Measurements from ENCODE around the gene GAPVD1. TPM values are rescaled to one million over a fixed set of nuclear protein-coding genes. Genes with fewer than 3 reads are reported as not detected.

GAPVD1 gene
- total and polyA plus RNA-seq, 10 of the 15 experiments (the other 5 are each of a cell fraction or from before 2014, with no cell fraction given): 4.3 to 36.6 (median 25.9) TPM

DNA sequence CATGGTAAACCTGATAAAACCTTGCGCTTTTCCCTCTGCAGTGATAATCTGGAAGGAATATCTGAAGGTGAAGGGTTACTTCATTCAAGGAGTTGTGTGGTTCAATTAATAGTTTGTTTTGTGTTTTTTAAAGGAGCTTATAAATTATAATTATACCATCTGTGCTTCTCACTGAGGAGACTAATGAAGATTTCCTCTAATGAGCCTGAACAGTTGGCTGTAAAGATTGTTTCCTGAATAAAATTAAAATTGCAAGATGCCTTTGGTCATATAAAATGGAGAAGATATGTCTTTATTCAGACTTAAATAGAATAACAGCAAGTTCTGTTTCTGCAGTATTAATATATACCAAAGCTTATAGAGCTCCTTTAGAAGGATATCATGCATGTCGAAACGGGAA, 59.9 kb downstream of the GAPVD1 start:
- CTCF ChIA-PET: no interaction called here
- no peaks in the 10 kb centered on the region for H3K27me3 ChIP-seq (replicated peaks in 1 of 2; ENCODE audit: control insufficient read depth in 2 of 2, insufficient read depth in 2 of 2, low read length in 1 of 2)

DNA sequence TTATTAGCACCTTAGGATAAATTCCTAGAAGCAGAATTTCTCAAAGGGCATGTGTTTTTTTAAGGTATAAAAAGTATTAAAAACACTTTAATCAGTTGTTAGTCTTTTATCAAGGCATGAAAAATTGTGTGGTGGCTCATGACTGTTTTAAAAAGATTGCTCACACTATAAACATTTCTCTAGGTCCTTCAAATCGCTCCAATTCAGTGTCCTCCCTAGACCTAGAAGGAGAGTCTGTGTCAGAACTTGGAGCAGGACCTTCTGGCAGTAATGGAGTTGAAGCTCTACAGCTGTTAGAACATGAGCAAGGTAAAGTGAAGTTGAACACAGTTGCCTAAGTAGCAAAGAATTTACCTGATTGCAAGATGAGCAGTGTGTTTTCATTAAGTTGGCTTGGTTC, 62.0 kb downstream of the GAPVD1 start:
- no TSS peak for BruUV-seq (replicated peaks)
- RAD21 ChIA-PET (ENCODE audit: unreplicated experiment): no interaction called here

More for the DNA sequence above, 59.9 kb downstream of the GAPVD1 start:
- Histone ChIP-seq H3K4me1 (ENCODE audit: control insufficient read depth, insufficient read depth, low read length) (no peaks in the 10 kb centered on the region), H3K9me3 (replicated peaks; ENCODE audit: control insufficient read depth, insufficient read depth, low read length) (peaks cover 6% of the 10 kb centered on the region; the same call in 2 of the 3 replicates), H3K79me2 (ENCODE audit: control insufficient read depth, insufficient read depth, low read length) (no peaks in the 10 kb centered on the region), H3K4me3 (no peak overlapping the region), H3K9ac (ENCODE audit: control insufficient read depth, insufficient read depth, low read length) (no peak overlapping the region), H3K4me2 (ENCODE audit: control insufficient read depth, insufficient read depth) (no peak overlapping the region), H4K20me1 (ENCODE audit: control insufficient read depth, insufficient read depth) (no peaks in the 10 kb centered on the region), H3K36me3 (ENCODE audit: control insufficient read depth in 2 of 2, insufficient read depth in 2 of 2, low read length in 1 of 2) (peaks cover 0 to 7% of the 10 kb centered on the region in 2 experiments; a peak in 3 of 4 replicates), H2AFZ (ENCODE audit: control insufficient read depth, low read depth, low read length) (no peak overlapping the region), H3K27ac (ENCODE audit: control insufficient read depth, insufficient read depth) (no peak overlapping the region)
- SMC1A ChIA-PET (ENCODE audit: uncharacterized antibody, unreplicated experiment): no interaction called here
- BruUV-seq (replicated peaks): TSS peak; percentile 38
- no peak for DNase-seq (ENCODE audit: low read depth, low spot score)
- in situ Hi-C loops (cut with MboI) (no loop called here), intact Hi-C loops (cut with micrococcal nuclease; ENCODE audit: unreplicated experiment) (no loop called here)
- ATAC-seq: no peak
- RAD21 ChIA-PET (ENCODE audit: unreplicated experiment): no interaction called here
- no peak for TF ChIP-seq WRNIP1 (IDR thresholded peaks at IDR 0.05; ENCODE audit: borderline replicate concordance, low read depth, low read length)
- TF ChIP-seq TAF1 (IDR thresholded peaks at IDR 0.05; ENCODE audit: borderline replicate concordance, low read depth, low read length): no peak
- no peak for TF ChIP-seq HDAC2 (IDR thresholded peaks at IDR 0.05)
- WGBS (ENCODE audit: insufficient coverage, insufficient replicate concordance, low lambda C conversion rate, missing lambda C conversion rate): 85% methylated on average over 3 of the region's 3 CpGs
- FAIRE-seq: no peak
- POLR2A ChIA-PET: no interaction called here

More for the DNA sequence above, 62.0 kb downstream of the GAPVD1 start:
- FAIRE-seq (peak; percentile 38), DNase-seq (ENCODE audit: low read depth, low spot score) (no peak), ATAC-seq (no peak)
- no peaks in the 10 kb centered on the region for H3K9me3 ChIP-seq (replicated peaks; ENCODE audit: control insufficient read depth, insufficient read depth, low read length)
- POLR2A ChIA-PET: no interaction called here
- intact Hi-C loops (cut with micrococcal nuclease; ENCODE audit: unreplicated experiment): no loop called here
- no peaks in the 10 kb centered on the region for H3K4me1 ChIP-seq (ENCODE audit: control insufficient read depth, insufficient read depth, low read length)
- CTCF ChIA-PET: interaction anchor here (0.6 kb wide), 1 partner anchor 334 kb away, joined by 3 read pairs; no protein-coding TSS in a partner anchor
- H4K20me1 ChIP-seq (ENCODE audit: control insufficient read depth, insufficient read depth): no peaks in the 10 kb centered on the region
- H3K9ac ChIP-seq (ENCODE audit: control insufficient read depth, insufficient read depth, low read length): no peak overlapping the region
- no peak overlapping the region for H2AFZ ChIP-seq (ENCODE audit: control insufficient read depth, low read depth, low read length)
- in situ Hi-C loops (cut with MboI): no loop called here
- no peaks in the 10 kb centered on the region for H3K27me3 ChIP-seq (replicated peaks in 1 of 2; ENCODE audit: control insufficient read depth in 2 of 2, insufficient read depth in 2 of 2, low read length in 1 of 2)
- no peak overlapping the region for H3K4me2 ChIP-seq (ENCODE audit: control insufficient read depth, insufficient read depth)
- TF ChIP-seq FOS (IDR thresholded peaks at IDR 0.05; ENCODE audit: borderline replicate concordance, extremely low read depth, insufficient read length): no peak
- TF ChIP-seq KAT2A (conservative IDR thresholded peaks at IDR 0.05; ENCODE audit: control insufficient read depth, low read depth, low read length): no peak
- no peak for TF ChIP-seq SREBF2 (IDR thresholded peaks at IDR 0.05; ENCODE audit: low read length)
- TF ChIP-seq NFXL1 (IDR thresholded peaks at IDR 0.05; ENCODE audit: borderline replicate concordance): no peak
- TF ChIP-seq, protein P1, sequence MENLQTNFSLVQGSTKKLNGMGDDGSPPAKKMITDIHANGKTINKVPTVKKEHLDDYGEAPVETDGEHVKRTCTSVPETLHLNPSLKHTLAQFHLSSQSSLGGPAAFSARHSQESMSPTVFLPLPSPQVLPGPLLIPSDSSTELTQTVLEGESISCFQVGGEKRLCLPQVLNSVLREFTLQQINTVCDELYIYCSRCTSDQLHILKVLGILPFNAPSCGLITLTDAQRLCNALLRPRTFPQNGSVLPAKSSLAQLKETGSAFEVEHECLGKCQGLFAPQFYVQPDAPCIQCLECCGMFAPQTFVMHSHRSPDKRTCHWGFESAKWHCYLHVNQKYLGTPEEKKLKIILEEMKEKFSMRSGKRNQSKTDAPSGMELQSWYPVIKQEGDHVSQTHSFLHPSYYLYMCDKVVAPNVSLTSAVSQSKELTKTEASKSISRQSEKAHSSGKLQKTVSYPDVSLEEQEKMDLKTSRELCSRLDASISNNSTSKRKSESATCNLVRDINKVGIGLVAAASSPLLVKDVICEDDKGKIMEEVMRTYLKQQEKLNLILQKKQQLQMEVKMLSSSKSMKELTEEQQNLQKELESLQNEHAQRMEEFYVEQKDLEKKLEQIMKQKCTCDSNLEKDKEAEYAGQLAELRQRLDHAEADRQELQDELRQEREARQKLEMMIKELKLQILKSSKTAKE (IDR thresholded peaks at IDR 0.05; ENCODE audit: low read depth, poor library complexity, severe bottlenecking): no peak
- no peak for TF ChIP-seq ZBED1 (IDR thresholded peaks at IDR 0.05; ENCODE audit: borderline replicate concordance)
- no peak for TF ChIP-seq NRF1 (conservative IDR thresholded peaks at IDR 0.05; ENCODE audit: low read depth, low read length)
- no peak for TF ChIP-seq FOXM1 (IDR thresholded peaks at IDR 0.05; ENCODE audit: low read depth, low read length)
- TF ChIP-seq SP1 (IDR thresholded peaks at IDR 0.05; ENCODE audit: low read depth, low read length): no peak
- WGBS (ENCODE audit: insufficient coverage, insufficient replicate concordance, low lambda C conversion rate, missing lambda C conversion rate): 95% methylated on average over 1 of the region's 1 CpG
- H3K27ac ChIP-seq (ENCODE audit: control insufficient read depth, insufficient read depth): no peak overlapping the region
- H3K79me2 ChIP-seq (ENCODE audit: control insufficient read depth, insufficient read depth, low read length): no peaks in the 10 kb centered on the region
- H3K36me3 ChIP-seq (ENCODE audit: control insufficient read depth in 2 of 2, insufficient read depth in 2 of 2, low read length in 1 of 2): peaks cover 0 to 5% of the 10 kb centered on the region in 2 experiments; a peak in 2 of 4 replicates
- SMC1A ChIA-PET (ENCODE audit: uncharacterized antibody, unreplicated experiment): no interaction called here
- H3K4me3 ChIP-seq: no peak overlapping the region

All from GM12878 (cell line).